HEK293 (cell line): ENCODE measurements around the gene CETN3.
A peak's percentile ranks its signal among the peaks of the same experiment; 100 is the strongest.

Source experiments
- BCL11B ChIP-seq: fragments of 450-650 bp; formaldehyde crosslinking; IDR thresholded peaks from 2 replicates; pipeline ENCODE4 v1.5.1; 2016; ENCODE audit warnings: low read depth, missing biosample characterization, missing genetic modification characterization
- HOXD13 ChIP-seq: sonication (generic); formaldehyde crosslinking; IDR thresholded peaks from 2 replicates; pipeline ENCODE4 v1.8.0; 2022; ENCODE audit warnings: missing genetic modification reagents, borderline replicate concordance
- KLF16 ChIP-seq: fragments of 450-650 bp; formaldehyde crosslinking; IDR thresholded peaks from 2 replicates; pipeline ENCODE4 v1.5.1; 2017; ENCODE audit warnings: missing biosample characterization, missing genetic modification characterization
- MEIS1 ChIP-seq: sonication (generic); formaldehyde crosslinking; IDR thresholded peaks from 2 replicates; pipeline ENCODE4 v1.8.1; 2022; ENCODE audit warnings: missing genetic modification reagents, mild to moderate bottlenecking, borderline replicate concordance
- MYNN ChIP-seq: fragments of 450-650 bp; formaldehyde crosslinking; IDR thresholded peaks from 2 replicates; pipeline ENCODE4 v1.5.1; 2016; ENCODE audit warnings: missing biosample characterization, missing genetic modification characterization, borderline replicate concordance
- OVOL3 ChIP-seq: fragments of 450-650 bp; formaldehyde crosslinking; IDR thresholded peaks from 2 replicates; pipeline ENCODE4 v1.5.1; 2016; ENCODE audit warnings: missing biosample characterization, missing genetic modification characterization
- PRDM10 ChIP-seq: fragments of 450-650 bp; formaldehyde crosslinking; IDR thresholded peaks from 2 replicates; pipeline ENCODE4 v1.5.1; 2016; ENCODE audit warnings: missing biosample characterization, missing genetic modification characterization
- SCRT1 ChIP-seq: fragments of 450-650 bp; formaldehyde crosslinking; IDR thresholded peaks from 2 replicates; pipeline ENCODE4 v1.5.1; 2016; ENCODE audit warnings: missing biosample characterization, missing genetic modification characterization, borderline replicate concordance
- SCRT2 ChIP-seq: fragments of 450-650 bp; formaldehyde crosslinking; IDR thresholded peaks from 2 replicates; pipeline ENCODE4 v1.5.1; 2016; ENCODE audit warnings: missing biosample characterization, missing genetic modification characterization
- SETDB1 ChIP-seq: IDR thresholded peaks from one replicate; pipeline ENCODE4 v1.6.1; 2017; ENCODE audit warnings: mild to moderate bottlenecking, low read length, moderate library complexity, mixed read lengths; ENCODE audit not compliant: insufficient read length
- ZBTB1 ChIP-seq: fragments of 450-650 bp; formaldehyde crosslinking; IDR thresholded peaks from 2 replicates; pipeline ENCODE4 v1.5.1; 2016; ENCODE audit warnings: missing biosample characterization, missing genetic modification characterization
- ZBTB21 ChIP-seq: fragments of 450-650 bp; formaldehyde crosslinking; IDR thresholded peaks from 2 replicates; pipeline ENCODE4 v1.5.1; 2017; ENCODE audit warnings: missing biosample characterization, missing genetic modification characterization
- ZBTB26 ChIP-seq: fragments of 450-650 bp; formaldehyde crosslinking; optimal IDR thresholded peaks from 2 replicates; pipeline ENCODE3; 2016; ENCODE audit warnings: missing biosample characterization, mild to moderate bottlenecking, missing genetic modification characterization
- ZBTB48 ChIP-seq: fragments of 450-650 bp; formaldehyde crosslinking; IDR thresholded peaks from 2 replicates; pipeline ENCODE4 v1.5.1; 2016; ENCODE audit warnings: missing biosample characterization, missing genetic modification characterization
- ZFHX2 ChIP-seq: fragments of 450-650 bp; formaldehyde crosslinking; conservative IDR thresholded peaks from 2 replicates; pipeline ENCODE4 v1.5.1; 2016; ENCODE audit warnings: missing biosample characterization, missing genetic modification characterization
- ZNF114 ChIP-seq: fragments of 450-650 bp; formaldehyde crosslinking; IDR thresholded peaks from 2 replicates; pipeline ENCODE4 v1.5.0; 2017; ENCODE audit warnings: missing biosample characterization, missing genetic modification characterization
- ZNF133 ChIP-seq: fragments of 450-650 bp; formaldehyde crosslinking; IDR thresholded peaks from 2 replicates; pipeline ENCODE4 v1.5.1; 2016; ENCODE audit warnings: missing biosample characterization, missing genetic modification characterization
- ZNF174 ChIP-seq: fragments of 450-650 bp; formaldehyde crosslinking; IDR thresholded peaks from 2 replicates; pipeline ENCODE4 v1.5.0; 2017; ENCODE audit warnings: missing biosample characterization, mild to moderate bottlenecking, missing genetic modification characterization
- ZNF19 ChIP-seq: fragments of 450-650 bp; formaldehyde crosslinking; IDR thresholded peaks from 2 replicates; pipeline ENCODE4; 2016; ENCODE audit warnings: missing biosample characterization, missing genetic modification characterization, low read depth
- ZNF266 ChIP-seq: fragments of 450-650 bp; formaldehyde crosslinking; IDR thresholded peaks from 2 replicates; pipeline ENCODE4 v1.5.1; 2016; ENCODE audit warnings: missing biosample characterization, missing genetic modification characterization, low read depth
- ZNF354C ChIP-seq: fragments of 450-650 bp; formaldehyde crosslinking; IDR thresholded peaks from 2 replicates; pipeline ENCODE4 v1.5.1; 2016; ENCODE audit warnings: missing biosample characterization, missing genetic modification characterization, low read depth, borderline replicate concordance
- ZNF510 ChIP-seq: fragments of 450-650 bp; formaldehyde crosslinking; IDR thresholded peaks from 2 replicates; pipeline ENCODE4 v1.5.1; 2018; ENCODE audit warnings: mild to moderate bottlenecking, missing genetic modification characterization, missing biosample characterization; ENCODE audit not compliant: insufficient replicate concordance
- ZNF521 ChIP-seq: fragments of 450-650 bp; formaldehyde crosslinking; IDR thresholded peaks from 2 replicates; pipeline ENCODE4 v1.5.1; 2017; ENCODE audit warnings: missing biosample characterization, mild to moderate bottlenecking, missing genetic modification characterization
- ZNF558 ChIP-seq: fragments of 450-650 bp; formaldehyde crosslinking; IDR thresholded peaks from 2 replicates; pipeline ENCODE4 v1.5.1; 2016; ENCODE audit warnings: missing biosample characterization, missing genetic modification characterization
- ZNF561 ChIP-seq: fragments of 450-650 bp; IDR thresholded peaks from 2 replicates; pipeline ENCODE4 v1.5.1; 2018; ENCODE audit warnings: missing biosample characterization, missing genetic modification characterization, borderline replicate concordance
- ZNF626 ChIP-seq: fragments of 450-650 bp; sonication (Bioruptor Pico); formaldehyde crosslinking; IDR thresholded peaks from 2 replicates; pipeline ENCODE4 v1.5.1; 2018; ENCODE audit warnings: missing biosample characterization, missing genetic modification characterization, inconsistent platforms
- ZNF776 ChIP-seq: fragments of 450-650 bp; formaldehyde crosslinking; IDR thresholded peaks from 2 replicates; pipeline ENCODE4 v1.5.0; 2017; ENCODE audit warnings: missing biosample characterization, missing genetic modification characterization, borderline replicate concordance
- ZNF843 ChIP-seq: fragments of 450-650 bp; formaldehyde crosslinking; IDR thresholded peaks from 2 replicates; pipeline ENCODE4 v1.5.1; 2016; ENCODE audit warnings: missing biosample characterization, missing genetic modification characterization
- ZSCAN16 ChIP-seq: fragments of 450-650 bp; formaldehyde crosslinking; IDR thresholded peaks from 2 replicates; pipeline ENCODE4 v1.5.1; 2016; ENCODE audit warnings: missing biosample characterization, missing genetic modification characterization
- ZSCAN23 ChIP-seq: fragments of 450-650 bp; formaldehyde crosslinking; IDR thresholded peaks from 2 replicates; pipeline ENCODE4 v1.5.1; 2016; ENCODE audit warnings: missing biosample characterization, missing genetic modification characterization
- TF ChIP-seq, protein P1 (sequence below): fragments of 450-650 bp; formaldehyde crosslinking; IDR thresholded peaks from 2 replicates; pipeline ENCODE4 v1.5.1; 2016; ENCODE audit warnings: missing biosample characterization, missing genetic modification characterization
- TF ChIP-seq, protein P2 (sequence below): fragments of 450-650 bp; formaldehyde crosslinking; IDR thresholded peaks from 2 replicates; pipeline ENCODE4 v1.5.1; 2017; ENCODE audit warnings: missing biosample characterization, missing genetic modification characterization

Gene CETN3

DNA sequence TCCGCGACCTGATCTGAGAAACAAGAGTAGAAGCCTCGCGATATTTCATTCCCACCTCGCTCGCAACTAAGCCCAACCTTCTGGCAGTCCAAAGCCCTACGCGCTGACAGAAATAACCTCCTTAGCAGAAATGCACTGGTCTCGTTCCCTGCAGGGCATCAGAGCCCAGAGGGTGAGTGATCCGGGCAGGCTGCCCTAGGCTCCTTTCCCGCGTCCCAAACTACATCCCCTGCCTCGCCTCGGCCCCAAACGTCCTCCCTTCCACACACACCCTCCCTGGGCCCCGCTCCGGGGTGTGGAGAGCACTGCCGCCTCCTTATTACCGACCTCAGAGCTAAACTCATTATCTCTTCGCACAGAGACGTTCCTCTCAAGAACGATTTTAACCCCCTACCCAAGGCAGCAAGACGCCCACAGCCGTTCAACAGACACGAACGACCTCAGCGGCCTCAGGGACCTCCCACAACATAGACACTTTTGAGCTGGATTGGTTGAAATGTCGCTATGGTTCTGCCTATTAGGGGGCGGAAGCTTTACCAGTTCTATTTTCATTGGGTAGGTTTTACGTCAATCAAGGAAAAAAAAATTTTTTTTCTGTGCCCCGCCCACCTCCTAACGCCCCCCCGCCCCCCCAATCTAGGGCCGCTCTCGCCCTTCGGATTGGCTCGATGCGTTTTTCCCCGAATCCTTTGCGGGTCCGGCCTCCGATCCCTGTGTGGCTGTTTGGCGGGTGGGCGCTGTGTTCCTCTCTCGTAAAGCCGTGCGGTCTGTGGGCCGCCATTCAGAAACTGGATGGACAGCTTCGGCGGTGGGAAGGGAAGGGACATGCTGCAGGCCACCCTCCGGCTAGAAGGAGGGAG lies at the start of gene CETN3 (continued):
- no peak for TF ChIP-seq ZNF19 (tag by site-specific recombination)
- TF ChIP-seq ZNF558, result no peak; the same call in 1 of the 2 replicates
- 0 out of 2 replicates have a peak, but pooled peaks have one; percentile 22 for TF ChIP-seq ZBTB1 (tag by site-specific recombination)
- no peak for TF ChIP-seq ZNF266 (tag by site-specific recombination)
- peak; percentile 36; the same call in 1 of the 2 replicates for TF ChIP-seq KLF16 (tag by site-specific recombination)
- no peak for TF ChIP-seq ZNF133
- peak; percentile 85 for TF ChIP-seq ZFHX2 (tag by site-specific recombination)
- TF ChIP-seq SCRT2 (tag by site-specific recombination), result peak; percentile 62; the same call in 1 of the 2 replicates
- no peak for TF ChIP-seq BCL11B (tag by site-specific recombination)
- peak; percentile 71 for TF ChIP-seq ZSCAN16
- no peak for TF ChIP-seq MEIS1
- peak; percentile 92 for TF ChIP-seq ZBTB48 (tag by site-specific recombination)
- no peak for TF ChIP-seq ZNF114 (tag by site-specific recombination)
- TF ChIP-seq, protein P1, sequence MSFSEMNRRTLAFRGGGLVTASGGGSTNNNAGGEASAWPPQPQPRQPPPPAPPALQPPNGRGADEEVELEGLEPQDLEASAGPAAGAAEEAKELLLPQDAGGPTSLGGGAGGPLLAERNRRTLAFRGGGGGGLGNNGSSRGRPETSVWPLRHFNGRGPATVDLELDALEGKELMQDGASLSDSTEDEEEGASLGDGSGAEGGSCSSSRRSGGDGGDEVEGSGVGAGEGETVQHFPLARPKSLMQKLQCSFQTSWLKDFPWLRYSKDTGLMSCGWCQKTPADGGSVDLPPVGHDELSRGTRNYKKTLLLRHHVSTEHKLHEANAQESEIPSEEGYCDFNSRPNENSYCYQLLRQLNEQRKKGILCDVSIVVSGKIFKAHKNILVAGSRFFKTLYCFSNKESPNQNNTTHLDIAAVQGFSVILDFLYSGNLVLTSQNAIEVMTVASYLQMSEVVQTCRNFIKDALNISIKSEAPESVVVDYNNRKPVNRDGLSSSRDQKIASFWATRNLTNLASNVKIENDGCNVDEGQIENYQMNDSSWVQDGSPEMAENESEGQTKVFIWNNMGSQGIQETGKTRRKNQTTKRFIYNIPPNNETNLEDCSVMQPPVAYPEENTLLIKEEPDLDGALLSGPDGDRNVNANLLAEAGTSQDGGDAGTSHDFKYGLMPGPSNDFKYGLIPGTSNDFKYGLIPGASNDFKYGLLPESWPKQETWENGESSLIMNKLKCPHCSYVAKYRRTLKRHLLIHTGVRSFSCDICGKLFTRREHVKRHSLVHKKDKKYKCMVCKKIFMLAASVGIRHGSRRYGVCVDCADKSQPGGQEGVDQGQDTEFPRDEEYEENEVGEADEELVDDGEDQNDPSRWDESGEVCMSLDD (tag by site-specific recombination), result no peak
- TF ChIP-seq SCRT1 (tag by site-specific recombination), result 0 out of 2 replicates have a peak, but pooled peaks have one; percentile 21
- no peak for TF ChIP-seq MYNN
- no peak for TF ChIP-seq ZSCAN23 (tag by site-specific recombination)
- peak; percentile 25 for TF ChIP-seq ZBTB26 (tag by site-specific recombination)
- peak; percentile 56 for TF ChIP-seq ZNF843 (tag by site-specific recombination)
- no peak for TF ChIP-seq ZNF521 (tag by site-specific recombination)
- no peak for TF ChIP-seq ZNF510 (tag by site-specific recombination)
- no peak for TF ChIP-seq ZNF174 (tag by site-specific recombination)
- TF ChIP-seq PRDM10 (tag by site-specific recombination), result peak; percentile 74
- TF ChIP-seq, protein P2, sequence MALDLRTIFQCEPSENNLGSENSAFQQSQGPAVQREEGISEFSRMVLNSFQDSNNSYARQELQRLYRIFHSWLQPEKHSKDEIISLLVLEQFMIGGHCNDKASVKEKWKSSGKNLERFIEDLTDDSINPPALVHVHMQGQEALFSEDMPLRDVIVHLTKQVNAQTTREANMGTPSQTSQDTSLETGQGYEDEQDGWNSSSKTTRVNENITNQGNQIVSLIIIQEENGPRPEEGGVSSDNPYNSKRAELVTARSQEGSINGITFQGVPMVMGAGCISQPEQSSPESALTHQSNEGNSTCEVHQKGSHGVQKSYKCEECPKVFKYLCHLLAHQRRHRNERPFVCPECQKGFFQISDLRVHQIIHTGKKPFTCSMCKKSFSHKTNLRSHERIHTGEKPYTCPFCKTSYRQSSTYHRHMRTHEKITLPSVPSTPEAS (tag by site-specific recombination), result no peak
- TF ChIP-seq OVOL3 (tag by site-specific recombination), result no peak
- TF ChIP-seq HOXD13 (CRISPR knock-in tag), result peak; percentile 88
- no peak for TF ChIP-seq ZBTB21
- TF ChIP-seq SETDB1, result peak; percentile 6
- TF ChIP-seq ZNF626 (tag by site-specific recombination), result no peak
- peak; percentile 76 for TF ChIP-seq ZNF561 (tag by site-specific recombination)
- no peak for TF ChIP-seq ZNF776 (tag by site-specific recombination)
- no peak for TF ChIP-seq ZNF354C (tag by site-specific recombination)
